ENCODE results near the gene PKD2L1.

DNA sequence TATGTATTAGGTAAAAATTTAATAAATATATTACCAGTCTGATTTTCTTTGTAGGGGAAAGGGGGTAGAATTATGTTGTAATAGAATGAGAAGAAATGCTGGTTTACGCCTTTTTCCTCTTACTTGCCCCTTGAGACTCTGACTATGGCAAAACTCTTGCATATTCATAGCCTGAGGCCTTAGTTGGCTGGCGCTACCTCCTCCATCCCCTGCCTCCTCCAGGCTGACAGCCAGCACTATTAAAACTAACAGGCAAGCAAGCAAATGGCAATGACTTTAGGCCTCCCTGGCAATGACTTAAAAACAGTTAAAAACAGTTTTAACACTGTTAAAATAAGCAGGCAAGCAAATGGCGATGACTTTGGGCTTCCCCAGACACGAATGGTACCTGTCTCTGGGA is 14.4 kb downstream of the PKD2L1 start:
- no peak for TF ChIP-seq EZH2phosphoT487 (conservative IDR thresholded peaks at IDR 0.05; ENCODE audit: low read length)
- TF ChIP-seq, protein P1, sequence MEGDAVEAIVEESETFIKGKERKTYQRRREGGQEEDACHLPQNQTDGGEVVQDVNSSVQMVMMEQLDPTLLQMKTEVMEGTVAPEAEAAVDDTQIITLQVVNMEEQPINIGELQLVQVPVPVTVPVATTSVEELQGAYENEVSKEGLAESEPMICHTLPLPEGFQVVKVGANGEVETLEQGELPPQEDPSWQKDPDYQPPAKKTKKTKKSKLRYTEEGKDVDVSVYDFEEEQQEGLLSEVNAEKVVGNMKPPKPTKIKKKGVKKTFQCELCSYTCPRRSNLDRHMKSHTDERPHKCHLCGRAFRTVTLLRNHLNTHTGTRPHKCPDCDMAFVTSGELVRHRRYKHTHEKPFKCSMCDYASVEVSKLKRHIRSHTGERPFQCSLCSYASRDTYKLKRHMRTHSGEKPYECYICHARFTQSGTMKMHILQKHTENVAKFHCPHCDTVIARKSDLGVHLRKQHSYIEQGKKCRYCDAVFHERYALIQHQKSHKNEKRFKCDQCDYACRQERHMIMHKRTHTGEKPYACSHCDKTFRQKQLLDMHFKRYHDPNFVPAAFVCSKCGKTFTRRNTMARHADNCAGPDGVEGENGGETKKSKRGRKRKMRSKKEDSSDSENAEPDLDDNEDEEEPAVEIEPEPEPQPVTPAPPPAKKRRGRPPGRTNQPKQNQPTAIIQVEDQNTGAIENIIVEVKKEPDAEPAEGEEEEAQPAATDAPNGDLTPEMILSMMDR (IDR thresholded peaks at IDR 0.05; ENCODE audit: insufficient read depth, low read length, poor library complexity, severe bottlenecking): no peak
